Lower leg skin (tissue), 4 donors: ENCODE results near the gene BDP1. TPM values are rescaled to one million over a fixed set of nuclear protein-coding genes. Genes with fewer than 3 reads are reported as not detected.
"Not testable (repeated sequence)": the region's sequence is repeated elsewhere in the genome, so short reads cannot be mapped to it uniquely, and the experiment has no call there.

Experiments
- DNase-seq, 2 donors: peaks; one replicate each; pipeline ENCODE4 v3.0.0-alpha.2; 2019; ENCODE audit warnings: low spot score in 2 of 2
- H3K4me3 ChIP-seq: fragments of 200-600 bp; sonication (generic); 2 replicates; pipeline ENCODE4 v1.5.1; 2017; ENCODE audit warnings: mild to moderate bottlenecking, low read depth; ENCODE audit not compliant: poor library complexity, severe bottlenecking
- CTCF ChIP-seq, 3 donors: fragments of 450-650 bp; IDR thresholded peaks; one replicate each; pipeline ENCODE4 v1.5.1; 2016; ENCODE audit warnings: antibody characterized with exemption in 3 of 3, mild to moderate bottlenecking in 3 of 3, moderate library complexity in 2 of 3
- POLR2A ChIP-seq, 2 donors: fragments of 450-650 bp; IDR thresholded peaks; one replicate each; pipeline ENCODE4 v1.6.1; 2016 to 2017; ENCODE audit warnings: antibody characterized with exemption in 2 of 2, mild to moderate bottlenecking in 1 of 2, moderate library complexity in 1 of 2
- WGBS, 2 donors: methylation state at CpG; one replicate each; pipeline ENCODE4 v1.1.5; 2018; 5-methylcytosine and 5-hydroxymethylcytosine counted together
- intact Hi-C: fragments of 100-400 bp; cut with DNase I; formaldehyde crosslinking; loops from one replicate; pipeline ENCODE4 v1.15.0; 2023; ENCODE audit warnings: low total_unique reads
- total RNA-seq, 4 donors: library from RNA; depleted of rRNA; stranded (reverse); fragments of >200 nt; gene quantifications; one replicate each; pipeline ENCODE4 v1.1.0, GENCODE V29; 2016

Gene BDP1
- total RNA-seq = 10 to 100 TPM; 21.7 to 31.2 (median 25.0) TPM

GRCh38 chr5:71455427-71456361 lies at the start of gene BDP1:
BDP1 (plus strand) TSS chr5:71455651; CDS start chr5:71455878, 227 bp downstream.
- intact Hi-C loops = no loop called here
- peak within 1 kb of the TSS; percentile 87 for H3K4me3 ChIP-seq
- WGBS, 2 donors = 1% methylated on average over 39 to 50 of the region's 50 CpGs
- peak; percentile 96 to 99 for DNase-seq
- TF ChIP-seq POLR2A (IDR thresholded peaks at IDR 0.05) = no peak
- TF ChIP-seq CTCF (IDR thresholded peaks at IDR 0.05) = no peak

GRCh38 chr5:71410088-71410487 lies 45.4 kb upstream of the BDP1 start:
- H3K4me3 ChIP-seq, intact Hi-C loops, DNase-seq: not testable (repeated sequence)
- WGBS, 2 donors = 59 to 79% methylated on average over 2 of the region's 2 CpGs

- H3K4me3 ChIP-seq, DNase-seq, intact Hi-C loops: not testable (repeated sequence)
- WGBS, 2 donors = 76 to 81% methylated on average over 1 to 2 of the region's 2 CpGs
These were observed 39.8 kb upstream of the BDP1 start for GRCh38 chr5:71415626-71416025.

- 83 to 86% methylated on average over 1 of the region's 1 CpG for WGBS, 2 donors
- DNase-seq, H3K4me3 ChIP-seq: not testable (repeated sequence)
These were observed 37.4 kb upstream of the BDP1 start for GRCh38 chr5:71418026-71418425.

GRCh38 chr5:71421278-71421677 lies 34.2 kb upstream of the BDP1 start:
- intact Hi-C loops, DNase-seq, H3K4me3 ChIP-seq: not testable (repeated sequence)
- 10 to 47% methylated on average over 1 of the region's 1 CpG for WGBS, 2 donors

More at GRCh38 chr5:71418026-71418425, 37.4 kb upstream of the BDP1 start:
- intact Hi-C loops = not testable (repeated sequence)

- DNase-seq = not testable (repeated sequence)
These were observed 31.6 kb upstream of the BDP1 start for GRCh38 chr5:71423896-71424295.

GRCh38 chr5:71426686-71427474 lies 28.6 kb upstream of the BDP1 start:
- H3K4me3 ChIP-seq, intact Hi-C loops, DNase-seq: not testable (repeated sequence)
- WGBS, 2 donors = 42 to 51% methylated on average over 2 of the region's 2 CpGs

More at GRCh38 chr5:71423896-71424295, 31.6 kb upstream of the BDP1 start:
- 71 to 72% methylated on average over 3 of the region's 3 CpGs for WGBS, 2 donors
- H3K4me3 ChIP-seq, intact Hi-C loops: not testable (repeated sequence)

GRCh38 chr5:71432410-71432809 lies 23.0 kb upstream of the BDP1 start:
- WGBS, 2 donors = 83 to 89% methylated on average over 3 of the region's 3 CpGs
- intact Hi-C loops, H3K4me3 ChIP-seq, DNase-seq: not testable (repeated sequence)

GRCh38 chr5:71434825-71435224 lies 20.6 kb upstream of the BDP1 start:
- DNase-seq, H3K4me3 ChIP-seq, intact Hi-C loops: not testable (repeated sequence)
- 47 to 52% methylated on average over 3 of the region's 3 CpGs for WGBS, 2 donors

- intact Hi-C loops, DNase-seq, H3K4me3 ChIP-seq: not testable (repeated sequence)
- 95 to 96% methylated on average over 1 of the region's 1 CpG for WGBS, 2 donors
These were observed 13.9 kb upstream of the BDP1 start for GRCh38 chr5:71441564-71441963.

GRCh38 chr5:71443891-71444290 lies 11.6 kb upstream of the BDP1 start:
- intact Hi-C loops, DNase-seq, H3K4me3 ChIP-seq: not testable (repeated sequence)
- WGBS, 2 donors = 62 to 73% methylated on average over 4 of the region's 4 CpGs

GRCh38 chr5:71445015-71445414 lies 10.4 kb upstream of the BDP1 start:
- H3K4me3 ChIP-seq, DNase-seq, intact Hi-C loops: not testable (repeated sequence)
- 70 to 73% methylated on average over 1 of the region's 1 CpG for WGBS, 2 donors

GRCh38 chr5:71445523-71446152 lies 9.8 kb upstream of the BDP1 start:
- H3K4me3 ChIP-seq, DNase-seq, intact Hi-C loops: not testable (repeated sequence)
- 8 to 10% methylated on average over 9 to 13 of the region's 20 CpGs for WGBS, 2 donors
